GM12878 (cell line): ENCODE measurements around the gene PALD1. TPM values are rescaled to one million over a fixed set of nuclear protein-coding genes. Genes with fewer than 3 reads are reported as not detected.

Experiments
- ATAC-seq: fragments of 200-7000 bp; cut with Tn5 transposase; 3 replicates; pipeline ENCODE4 v1.9.1; 2020; ENCODE audit warnings: mild to moderate bottlenecking, moderate library complexity
- BruUV-seq: library from RNA; stranded (reverse); fragments of 400-500 nt; replicated peaks from 2 replicates; lab custom pipeline; 2021; lab: Mats Ljungman, UMichigan
- CTCF ChIA-PET: fragments of 300-600 bp; sonication (Branson Sonifier 250); formaldehyde crosslinking; extraction: SDS; loops from one replicate; lab custom pipeline; 2021; ENCODE audit warnings: inconsistent platforms; lab: Yijun Ruan, JAX
- POLR2A ChIA-PET: fragments of 350-600 bp; formaldehyde crosslinking; extraction: SDS; loops from one replicate; lab custom pipeline; 2021; ENCODE audit warnings: inconsistent platforms; lab: Charles Lee
- RAD21 ChIA-PET: fragments of 300-600 bp; sonication (Branson Sonifier 250); formaldehyde crosslinking; loops from one replicate; lab custom pipeline; 2023; ENCODE audit warnings: antibody characterized with exemption; ENCODE audit not compliant: unreplicated experiment; lab: Charles Lee
- SMC1A ChIA-PET: fragments of 300-600 bp; sonication (Branson Sonifier 250); formaldehyde crosslinking; loops from one replicate; lab custom pipeline; 2023; ENCODE audit not compliant: unreplicated experiment, uncharacterized antibody; lab: Charles Lee
- DNase-seq: peaks from one replicate; pipeline ENCODE4 v3.0.0-alpha.2; 2011; ENCODE audit warnings: low read depth, low spot score
- FAIRE-seq: peaks from 3 replicates; lab custom pipeline; 2011; peaks lifted over from hg19 to GRCh38; lab: Jason Lieb, UNC
- H2AFZ ChIP-seq: 2 replicates; pipeline ENCODE4 v1.6.0; 2011; ENCODE audit warnings: low read depth, low read length, control low read depth; ENCODE audit not compliant: control insufficient read depth
- H3K27ac ChIP-seq: 2 replicates; pipeline ENCODE4 v1.5.1; 2011; ENCODE audit warnings: control low read depth; ENCODE audit not compliant: control insufficient read depth, insufficient read depth
- H3K27me3 ChIP-seq, 2 experiments: replicated peaks in 1 of 2; 2 replicates each; pipeline versions ENCODE4 v1.6.0 to v1.6.1; 2011; ENCODE audit warnings: low read length in 1 of 2; ENCODE audit not compliant: control insufficient read depth in 2 of 2, insufficient read depth in 2 of 2
- H3K36me3 ChIP-seq, 2 experiments: 2 replicates each; pipeline ENCODE4 v1.5.1; 2011; ENCODE audit warnings: low read length in 1 of 2; ENCODE audit not compliant: control insufficient read depth in 2 of 2, insufficient read depth in 2 of 2
- H3K4me1 ChIP-seq: 2 replicates; pipeline ENCODE4 v1.6.1; 2011; ENCODE audit warnings: mild to moderate bottlenecking, low read length, moderate library complexity, mixed read lengths; ENCODE audit not compliant: control insufficient read depth, insufficient read depth
- H3K4me2 ChIP-seq: 2 replicates; pipeline ENCODE4 v1.6.0; 2011; ENCODE audit warnings: control low read depth; ENCODE audit not compliant: control insufficient read depth, insufficient read depth
- H3K4me3 ChIP-seq: fragments of 200-600 bp; sonication (generic); 2 replicates; pipeline ENCODE4 v1.5.1; 2016
- H3K79me2 ChIP-seq: 2 replicates; pipeline ENCODE4 v1.6.0; 2011; ENCODE audit warnings: low read length; ENCODE audit not compliant: control insufficient read depth, insufficient read depth
- H3K9ac ChIP-seq: 2 replicates; pipeline ENCODE4 v1.8.0; 2011; ENCODE audit warnings: low read length, control low read depth, mixed read lengths; ENCODE audit not compliant: control insufficient read depth, insufficient read depth
- H3K9me3 ChIP-seq: replicated peaks from 3 replicates; pipeline ENCODE4 v1.5.1; 2011; ENCODE audit warnings: mild to moderate bottlenecking, low read length; ENCODE audit not compliant: control insufficient read depth, insufficient read depth
- H4K20me1 ChIP-seq: 2 replicates; pipeline ENCODE4 v1.6.0; 2011; ENCODE audit not compliant: control insufficient read depth, insufficient read depth
- BMI1 ChIP-seq: fragments of 450-650 bp; IDR thresholded peaks from 2 replicates; pipeline ENCODE4 v1.6.1; 2016; ENCODE audit warnings: mild to moderate bottlenecking, moderate library complexity, borderline replicate concordance
- CBX5 ChIP-seq: sonication (generic); IDR thresholded peaks from 2 replicates; pipeline ENCODE4 v1.6.1; 2016; ENCODE audit warnings: low read depth, moderate library complexity, mild to moderate bottlenecking, inconsistent platforms
- GABPA ChIP-seq: IDR thresholded peaks from 2 replicates; pipeline ENCODE4 v1.6.1; 2014; ENCODE audit warnings: antibody characterized with exemption, low read depth, mild to moderate bottlenecking, inconsistent platforms
- IKZF1 ChIP-seq: fragments of 450-650 bp; conservative IDR thresholded peaks from 2 replicates; pipeline ENCODE4 v1.6.1; 2017; ENCODE audit warnings: antibody characterized with exemption, mild to moderate bottlenecking
- REST ChIP-seq: IDR thresholded peaks from 2 replicates; pipeline ENCODE4 v1.6.1; 2012; ENCODE audit warnings: mild to moderate bottlenecking, low read depth, low read length
- SMARCA5 ChIP-seq: fragments of 450-650 bp; IDR thresholded peaks from 2 replicates; pipeline ENCODE4 v1.6.1; 2017; ENCODE audit warnings: mild to moderate bottlenecking
- WGBS: methylation state at CpG from one replicate; pipeline ENCODE4 v1.1.6; 2016; ENCODE audit warnings: low lambda C conversion rate; ENCODE audit not compliant: insufficient replicate concordance, insufficient coverage; ENCODE audit errors: missing lambda C conversion rate; 5-methylcytosine and 5-hydroxymethylcytosine counted together
- in situ Hi-C: fragments of 300-500 bp; cut with MboI; formaldehyde crosslinking; loops from 9 replicates; pipeline ENCODE4 v1.14.3; 2018; ENCODE audit warnings: mixed read lengths
- intact Hi-C: fragments of 100-400 bp; cut with micrococcal nuclease; formaldehyde crosslinking; loops from one replicate; pipeline ENCODE4 v1.14.2; 2022; ENCODE audit not compliant: unreplicated experiment
- polyA plus RNA-seq, 11 experiments: library from polyadenylated mRNA; depleted of rRNA in 4 of 11; unstranded in 6 of 11; stranded (reverse) in 5 of 11; fragments of >200 nt; fragmentation: Nextera tagmentation in 4 of 11; fragmentation: Illumina TruSeq in 1 of 11; extraction: Ambion mirVana in 4 of 11; extraction: Trizol in 1 of 11; gene quantifications; 1 replicate in 1 of 11; 2 replicates in 10 of 11; pipeline versions ENCODE4 v1.2.1 to v1.2.3, GENCODE V29; 2011 to 2016; ENCODE audit warnings: inconsistent platforms in 2 of 11, missing spikeins in 2 of 11, low read depth in 1 of 11
- total RNA-seq, 4 experiments: library from RNA; depleted of rRNA in 3 of 4; stranded (reverse); fragments of >200 nt in 3 of 4; fragmentation: Illumina TruSeq in 1 of 4; extraction: Trizol in 1 of 4; gene quantifications; 2 replicates each; pipeline versions ENCODE4 v1.2.1 to v1.2.3, GENCODE V29; 2013 to 2021

Gene PALD1
- total and polyA plus RNA-seq, 10 of the 15 experiments (the other 5 are each of a cell fraction or from before 2014, with no cell fraction given): 0.43 to 20.9 (median 9.0) TPM

- no peak for FAIRE-seq
- H2AFZ ChIP-seq: no peak overlapping the region
- DNase-seq: no peak
- no peaks in the 10 kb centered on the region for H3K4me1 ChIP-seq
- no peak for ATAC-seq
- in situ Hi-C loops: loop anchor here (5.0 kb wide), 1 partner anchor 74 kb away; no protein-coding TSS in a partner anchor
- ChIA-PET RAD21 (interaction anchor here (1.6 to 1.9 kb wide), 2 partner anchors 75 to 223 kb away, joined by 3 to 5 read pairs; no protein-coding TSS in a partner anchor), SMC1A (interaction anchor here (0.6 to 1.9 kb wide), 5 partner anchors 71 to 173 kb away, joined by 3 to 7 read pairs (median 4); no protein-coding TSS in a partner anchor), POLR2A (no interaction called here), CTCF (interaction anchor here (0.7 to 2.0 kb wide), 6 partner anchors 11 to 315 kb away, joined by 3 to 10 read pairs (median 4); no protein-coding TSS in a partner anchor)
- H3K4me3 ChIP-seq: no peak overlapping the region
- no peaks in the 10 kb centered on the region for H3K9me3 ChIP-seq
- no peaks in the 10 kb centered on the region for H4K20me1 ChIP-seq
- no peak overlapping the region for H3K27ac ChIP-seq
- intact Hi-C loops: no loop called here
- WGBS: 60% methylated on average over 8 of the region's 8 CpGs
- TF ChIP-seq IKZF1 (no peak), BMI1 (no peak), CBX5 (no peak), SMARCA5 (no peak), GABPA (no peak), REST (no peak)
- no peak overlapping the region for H3K4me2 ChIP-seq
- peaks cover 0 to 5% of the 10 kb centered on the region in 2 experiments; a peak in 2 of 4 replicates for H3K36me3 ChIP-seq
- no TSS peak for BruUV-seq
- H3K79me2 ChIP-seq: no peaks in the 10 kb centered on the region
- H3K27me3 ChIP-seq: no peaks in the 10 kb centered on the region
- no peak overlapping the region for H3K9ac ChIP-seq
Measured at GRCh38 chr10:70536196-70536861, 57.8 kb downstream of the PALD1 start.
